HG03354 (cell line): ENCODE measurements around the gene ACTRT2.

ENCODE experiments used
- ATAC-seq: cut with Tn5 transposase; IDR thresholded peaks from one replicate; pipeline ENCODE4 v1.9.1; 2021; ENCODE audit warnings: mild to moderate bottlenecking; ENCODE audit not compliant: unreplicated experiment, poor library complexity, severe bottlenecking

The ACTRT2 gene

GRCh38 chr1:3015744-3016143, 5.5 kb upstream of the ACTRT2 start:
- no peak for ATAC-seq

DNA sequence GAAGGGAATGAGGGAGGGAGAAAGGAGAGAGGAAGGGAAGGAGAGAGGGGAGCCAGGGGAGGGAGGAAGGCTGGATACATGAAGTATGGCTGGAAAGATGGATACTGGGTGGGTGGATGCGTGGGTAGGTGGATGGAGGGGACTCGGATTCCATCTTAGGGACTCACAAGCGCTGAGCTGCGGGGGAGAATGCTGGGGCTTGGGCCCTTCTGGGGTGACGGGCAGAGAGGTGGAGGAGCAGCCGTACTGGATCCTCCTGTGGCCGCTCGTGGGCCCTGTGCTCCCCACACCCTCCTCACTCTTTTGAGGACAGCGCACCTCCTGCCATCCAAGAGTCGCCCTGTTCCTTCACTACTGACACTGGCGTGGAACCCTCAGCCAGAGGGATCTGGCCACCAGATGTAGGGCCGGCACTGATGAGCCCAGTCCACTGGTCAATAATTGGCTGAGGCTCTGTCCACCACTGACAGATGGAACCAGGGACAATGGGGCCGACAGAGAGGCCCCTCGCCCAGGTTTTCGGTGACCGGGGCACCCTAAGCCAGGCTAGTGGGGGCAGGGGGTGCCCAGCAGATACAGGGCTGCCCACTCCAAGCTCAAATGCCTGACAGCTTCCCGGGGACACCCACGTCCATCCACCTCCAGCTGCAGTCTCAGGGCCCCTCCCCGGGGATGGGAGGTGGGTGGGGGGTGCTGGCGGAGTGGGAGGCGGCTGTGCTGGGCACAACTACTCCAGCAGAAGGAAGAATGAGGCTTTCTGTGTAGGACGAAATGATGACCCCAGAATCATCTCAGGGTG, 4.4 kb upstream of the ACTRT2 start:
- no peak for ATAC-seq

DNA sequence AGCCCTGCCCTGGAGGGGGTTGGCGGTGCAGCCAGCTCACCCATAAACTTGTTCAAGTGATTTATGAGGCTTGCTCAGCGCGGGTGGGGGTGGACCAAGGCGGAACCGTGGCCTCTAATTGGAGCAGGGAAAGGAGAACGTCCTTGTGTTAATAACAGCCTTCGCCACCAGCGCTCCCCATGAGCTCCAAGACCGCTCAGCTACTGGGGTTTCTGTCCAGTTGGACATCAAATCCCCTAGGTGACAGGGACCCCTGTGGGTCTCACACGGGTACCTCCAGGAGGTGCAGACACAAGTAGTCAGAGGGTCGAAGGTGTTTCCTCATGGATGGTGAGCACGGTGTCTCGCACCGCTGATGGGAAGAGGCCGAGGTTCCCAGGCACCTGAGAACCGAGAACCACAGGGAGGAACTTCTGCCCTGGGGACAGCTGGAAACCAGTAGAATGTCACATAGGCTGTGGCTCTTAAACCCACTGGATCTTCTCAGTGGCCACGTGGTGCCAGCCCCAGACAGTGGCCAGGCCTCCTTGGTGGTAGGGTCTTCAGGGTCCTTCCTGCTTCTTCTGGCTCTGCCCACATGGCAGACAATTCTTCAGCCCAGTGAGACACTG, 3.7 kb upstream of the ACTRT2 start:
- ATAC-seq: no peak

- no peak for ATAC-seq
These were observed 3.2 kb upstream of the ACTRT2 start for GRCh38 chr1:3018051-3018471.

- ATAC-seq: no peak
These were observed 2.7 kb upstream of the ACTRT2 start for GRCh38 chr1:3018576-3018975.

- no peak for ATAC-seq
These were observed 2.2 kb upstream of the ACTRT2 start for GRCh38 chr1:3019007-3019515.

GRCh38 chr1:3019516-3020051, 1.7 kb upstream of the ACTRT2 start:
- no peak for ATAC-seq

GRCh38 chr1:3020263-3020909, 881 bp upstream of the ACTRT2 start:
- ATAC-seq: no peak

DNA sequence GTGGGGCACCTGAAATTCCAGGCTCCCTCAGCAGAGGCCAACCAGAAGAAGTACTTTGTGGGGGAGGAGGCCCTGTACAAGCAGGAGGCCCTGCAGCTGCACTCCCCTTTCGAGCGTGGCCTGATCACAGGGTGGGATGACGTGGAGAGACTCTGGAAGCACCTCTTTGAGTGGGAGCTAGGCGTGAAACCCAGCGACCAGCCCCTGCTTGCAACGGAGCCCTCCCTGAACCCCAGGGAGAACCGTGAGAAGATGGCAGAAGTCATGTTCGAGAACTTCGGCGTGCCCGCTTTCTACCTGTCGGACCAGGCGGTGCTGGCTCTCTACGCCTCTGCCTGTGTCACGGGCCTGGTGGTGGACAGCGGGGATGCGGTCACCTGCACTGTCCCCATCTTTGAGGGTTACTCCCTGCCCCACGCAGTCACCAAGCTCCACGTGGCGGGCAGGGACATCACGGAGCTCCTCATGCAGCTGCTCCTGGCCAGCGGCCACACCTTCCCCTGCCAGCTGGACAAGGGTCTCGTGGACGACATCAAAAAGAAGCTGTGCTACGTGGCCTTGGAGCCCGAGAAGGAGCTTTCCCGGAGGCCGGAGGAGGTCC, 634 bp downstream of the ACTRT2 start:
- no peak for ATAC-seq

DNA sequence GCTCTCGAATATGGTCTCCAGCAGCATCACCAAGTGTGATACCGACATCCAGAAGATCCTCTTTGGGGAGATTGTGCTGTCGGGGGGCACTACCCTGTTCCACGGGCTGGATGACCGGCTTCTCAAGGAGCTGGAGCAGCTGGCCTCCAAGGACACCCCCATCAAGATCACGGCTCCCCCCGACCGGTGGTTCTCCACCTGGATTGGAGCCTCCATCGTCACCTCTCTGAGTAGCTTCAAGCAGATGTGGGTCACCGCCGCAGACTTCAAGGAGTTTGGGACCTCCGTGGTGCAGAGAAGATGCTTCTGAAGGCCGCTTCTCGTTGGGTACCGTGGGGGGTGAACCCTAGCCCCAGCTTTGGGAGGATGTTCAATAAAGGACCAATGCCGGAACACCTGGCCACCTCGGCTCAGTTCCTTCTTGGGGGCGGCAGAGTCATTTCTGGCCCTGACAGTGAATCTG, 1.3 kb downstream of the ACTRT2 start:
- ATAC-seq: no peak

DNA sequence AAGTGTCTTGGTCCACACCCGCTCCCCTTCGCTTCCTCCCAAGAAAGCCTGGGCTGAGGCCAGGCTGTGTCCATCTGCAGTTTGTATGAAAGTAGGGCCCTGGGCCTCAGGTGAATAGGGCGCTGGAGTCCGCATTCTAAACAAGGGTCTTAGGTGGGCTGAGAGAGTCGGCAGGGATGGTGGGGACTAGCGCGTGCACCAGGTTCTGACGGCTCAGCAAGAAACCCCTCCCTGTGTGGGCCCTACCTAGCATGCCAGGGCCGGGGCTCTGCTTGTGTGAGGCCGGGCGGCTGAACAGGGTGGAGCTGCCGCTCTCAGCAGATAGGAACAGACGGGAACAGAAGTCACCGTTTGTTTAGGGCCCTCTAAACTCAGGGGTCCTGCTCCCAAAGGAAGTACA, 1.7 kb downstream of the ACTRT2 start:
- ATAC-seq: no peak

GRCh38 chr1:3024019-3024418, 2.8 kb downstream of the ACTRT2 start:
- ATAC-seq: no peak

DNA sequence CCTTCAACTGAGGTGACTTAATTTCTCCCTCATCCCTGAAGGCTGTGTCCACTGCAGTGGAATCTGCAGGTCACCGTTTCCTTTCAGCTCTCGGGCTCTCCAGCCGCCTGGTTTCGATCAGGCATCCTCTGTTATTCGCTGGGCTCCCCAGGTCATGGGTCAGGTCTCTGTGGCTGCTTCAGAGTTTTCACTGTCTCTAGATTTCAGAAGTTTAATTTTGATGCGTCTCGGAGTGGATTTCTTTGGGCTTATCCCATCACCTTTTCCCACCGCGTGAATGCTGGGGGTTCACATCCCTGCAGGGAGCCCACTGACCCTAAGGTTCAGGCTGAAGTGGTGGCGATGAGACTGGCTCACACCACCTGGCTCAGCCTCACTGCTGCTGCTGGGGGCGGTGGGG, 3.3 kb downstream of the ACTRT2 start:
- ATAC-seq: no peak

DNA sequence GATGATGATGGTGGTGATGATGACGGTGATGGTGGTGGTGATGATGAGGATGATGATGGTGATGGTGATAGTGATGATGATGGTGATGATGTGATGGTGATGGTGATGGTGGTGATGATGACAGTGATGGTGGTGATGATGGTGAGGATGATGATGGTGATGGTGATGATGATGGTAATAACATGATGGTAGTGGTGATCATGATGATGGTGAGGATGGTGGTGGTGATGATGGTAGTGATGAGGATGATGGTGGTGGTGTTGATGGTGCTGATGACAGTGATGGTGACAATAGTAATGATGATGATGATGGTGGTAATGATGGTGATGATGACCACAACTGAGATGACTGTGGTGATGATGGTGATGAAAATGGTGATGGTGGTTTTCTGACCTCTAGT, 4.9 kb downstream of the ACTRT2 start:
- ATAC-seq: no peak

DNA sequence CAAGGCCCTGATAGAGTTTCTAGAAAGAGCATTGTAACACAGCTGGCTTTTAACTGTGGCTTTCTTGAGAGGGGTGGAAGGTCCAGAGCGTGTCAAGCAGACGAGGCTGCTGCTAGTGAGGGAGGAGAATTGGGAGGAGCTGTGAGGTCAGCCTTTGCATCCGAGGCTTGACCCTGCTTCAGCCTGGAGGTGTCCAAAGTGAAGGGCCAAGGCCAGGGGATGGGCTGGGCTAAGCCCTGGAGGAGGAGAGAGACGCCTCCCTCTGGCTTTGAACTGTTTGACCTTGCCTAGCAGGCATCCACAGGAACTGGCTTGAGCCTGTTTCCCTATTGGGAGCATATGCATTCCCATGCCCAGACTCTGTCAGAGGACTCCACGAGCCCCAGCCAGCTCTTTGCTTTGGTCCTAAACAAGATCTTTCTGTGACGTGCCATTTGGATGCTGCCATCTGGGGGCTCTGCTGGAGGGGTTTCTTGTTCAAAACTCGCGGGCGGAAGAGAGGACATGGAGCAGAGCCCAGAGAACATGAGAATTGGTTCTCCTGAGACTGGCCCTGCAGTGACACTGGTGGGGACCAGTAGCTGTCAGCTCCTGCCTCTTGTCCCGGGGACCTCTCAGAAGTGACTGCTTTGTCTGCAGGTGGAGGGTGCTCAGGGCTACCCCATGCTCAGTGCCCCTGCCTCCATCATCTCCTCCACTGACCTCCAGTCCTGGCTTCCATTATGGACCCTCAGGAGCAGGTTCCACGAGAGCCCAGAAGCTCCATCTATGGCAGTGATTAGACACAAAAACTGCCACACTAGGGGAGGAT, 5.5 kb downstream of the ACTRT2 start:
- no peak for ATAC-seq

GRCh38 chr1:3027611-3028371, 6.5 kb downstream of the ACTRT2 start:
- no peak for ATAC-seq

DNA sequence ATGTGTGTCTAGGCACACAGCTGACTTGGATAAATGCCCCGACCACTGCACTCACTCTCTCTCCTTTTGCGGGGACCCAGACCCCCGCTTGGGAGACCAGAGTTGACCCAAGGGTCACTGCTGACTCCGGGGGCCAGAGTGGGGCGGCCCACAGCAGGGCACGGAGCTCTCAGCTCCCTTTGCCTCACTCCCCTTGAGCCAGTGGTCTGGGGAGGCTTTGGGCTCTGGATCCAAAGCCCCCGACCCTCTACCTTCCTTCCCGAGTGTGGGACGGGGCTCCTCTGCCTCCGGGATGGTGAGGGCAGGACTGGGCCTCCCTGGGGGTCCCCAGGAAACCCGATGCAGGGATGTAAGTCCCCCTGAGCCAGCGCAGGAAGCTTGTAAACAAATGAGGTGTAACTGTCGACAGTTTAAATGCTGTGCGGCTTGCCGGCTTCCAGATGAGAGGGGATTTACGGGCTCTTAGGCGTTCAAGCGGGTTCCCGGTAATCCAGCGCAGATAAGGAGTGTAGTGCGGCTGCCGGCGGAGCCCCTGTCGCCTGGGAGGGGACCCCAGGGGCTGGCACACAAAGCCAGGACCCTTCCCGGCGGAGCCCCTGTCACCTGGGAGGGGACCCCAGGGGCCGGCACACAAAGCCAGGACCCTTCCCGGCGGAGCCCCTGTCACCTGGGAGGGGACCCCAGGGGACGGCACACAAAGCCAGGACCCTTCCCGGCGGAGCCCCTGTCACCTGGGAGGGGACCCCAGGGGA, 7.4 kb downstream of the ACTRT2 start:
- ATAC-seq: no peak

- ATAC-seq: no peak
These were observed 8.3 kb downstream of the ACTRT2 start for GRCh38 chr1:3029481-3029961.
